SK-N-SH (cell line): ENCODE data around the gene SULT1A1. TPM values are rescaled to one million over a fixed set of nuclear protein-coding genes. Genes with fewer than 3 reads are reported as not detected.

Experiments
- CTCF ChIA-PET: fragments of 300-600, 350-600 bp; formaldehyde crosslinking; extraction: SDS; loops from one replicate; lab custom pipeline; 2021; lab: Yijun Ruan, JAX
- POLR2A ChIA-PET: fragments of 350-600 bp; sonication (Branson Sonifier 250); formaldehyde crosslinking; extraction: SDS; loops from one replicate; lab custom pipeline; 2020; ENCODE audit warnings: antibody characterized with exemption, inconsistent platforms; lab: Yijun Ruan, JAX
- DNase-seq: peaks from one replicate; pipeline ENCODE4 v3.0.0; 2012
- H2AFZ ChIP-seq: fragments of 200-600 bp; sonication (generic); 2 replicates; pipeline ENCODE4 v1.8.1; 2016; ENCODE audit warnings: antibody characterized with exemption, mild to moderate bottlenecking, low read depth
- H3F3A ChIP-seq: fragments of 200-600 bp; sonication (generic); replicated peaks from 2 replicates; pipeline ENCODE3; 2016; ENCODE audit warnings: antibody characterized with exemption, mild to moderate bottlenecking; ENCODE audit not compliant: insufficient read depth
- H3K27ac ChIP-seq, 2 experiments: fragments of 200-500 bp in 1 of 2; fragments of 200-600 bp in 1 of 2; sonication (Bioruptor generic) in 1 of 2; sonication (generic), shearing (Covaris generic) in 1 of 2; 2 replicates each; pipeline versions ENCODE4 v1.5.1 to v1.6.1; 2014 to 2016; ENCODE audit warnings: low read depth in 2 of 2, inconsistent platforms in 1 of 2, low read length in 1 of 2, mild to moderate bottlenecking in 1 of 2, mixed read lengths in 1 of 2
- H3K27me3 ChIP-seq: fragments of 200-600 bp; sonication (generic), shearing (Covaris generic); 2 replicates; pipeline ENCODE4 v1.6.1; 2016; ENCODE audit warnings: mixed run types; ENCODE audit not compliant: insufficient read depth
- H3K36me3 ChIP-seq, 2 experiments: fragments of 200-500 bp in 1 of 2; fragments of 200-600 bp in 1 of 2; sonication (Bioruptor generic) in 1 of 2; sonication (generic) in 1 of 2; replicated peaks in 1 of 2; 2 replicates each; pipeline versions ENCODE3 to v1.5.1; 2014 to 2016; ENCODE audit warnings: low read length in 1 of 2, mild to moderate bottlenecking in 1 of 2; ENCODE audit not compliant: insufficient read depth in 2 of 2, control insufficient read depth in 1 of 2
- H3K4me1 ChIP-seq, 2 experiments: fragments of 200-500 bp in 1 of 2; fragments of 200-600 bp in 1 of 2; sonication (Bioruptor generic) in 1 of 2; sonication (generic), shearing (Covaris generic) in 1 of 2; 2 replicates each; pipeline versions ENCODE4 v1.5.1 to v1.6.1; 2014 to 2016; ENCODE audit warnings: low read depth in 1 of 2, low read length in 1 of 2, mixed run types in 1 of 2; ENCODE audit not compliant: insufficient read depth in 2 of 2, control insufficient read depth in 1 of 2
- H3K4me2 ChIP-seq: fragments of 200-600 bp; sonication (generic), shearing (Covaris generic); 2 replicates; pipeline ENCODE4 v1.6.1; 2017; ENCODE audit warnings: mixed run types
- H3K4me3 ChIP-seq, 2 experiments: fragments of 200-500 bp in 1 of 2; fragments of 200-600 bp in 1 of 2; sonication (Bioruptor generic) in 1 of 2; sonication (generic), shearing (Covaris generic) in 1 of 2; 2 replicates each; pipeline versions ENCODE4 v1.5.1 to v1.8.1; 2014 to 2016; ENCODE audit warnings: low read depth in 2 of 2, inconsistent platforms in 1 of 2, low read length in 1 of 2, mild to moderate bottlenecking in 1 of 2, mixed read lengths in 1 of 2, moderate library complexity in 1 of 2
- H3K79me2 ChIP-seq: fragments of 200-600 bp; sonication (generic); 2 replicates; pipeline ENCODE4 v1.8.1; 2017; ENCODE audit warnings: mild to moderate bottlenecking; ENCODE audit not compliant: insufficient read depth
- H3K9ac ChIP-seq: fragments of 200-600 bp; sonication (generic); 2 replicates; pipeline ENCODE4 v1.6.1; 2017; ENCODE audit warnings: mixed run types
- H3K9me2 ChIP-seq: fragments of 200-600 bp; sonication (generic); 2 replicates; pipeline ENCODE4 v1.6.1; 2017; ENCODE audit warnings: mixed run types
- H3K9me3 ChIP-seq: fragments of 200-600 bp; sonication (generic); 2 replicates; pipeline ENCODE4 v1.6.1; 2017; ENCODE audit warnings: mixed run types, mild to moderate bottlenecking, moderate library complexity
- H4K20me1 ChIP-seq: fragments of 200-600 bp; sonication (generic); 2 replicates; pipeline ENCODE4 v1.6.1; 2017; ENCODE audit warnings: mild to moderate bottlenecking, mixed run types; ENCODE audit not compliant: insufficient read depth
- EP300 ChIP-seq, 2 experiments: IDR thresholded peaks; 2 replicates each; pipeline versions ENCODE4 v1.4.0 to v1.6.1; 2012; ENCODE audit warnings: borderline replicate concordance in 1 of 2, low read depth in 1 of 2, low read length in 1 of 2
- FOSL2 ChIP-seq: IDR thresholded peaks from 2 replicates; pipeline ENCODE4 v1.4.0; 2012; ENCODE audit warnings: low read depth, mild to moderate bottlenecking, moderate library complexity, borderline replicate concordance
- GABPA ChIP-seq: IDR thresholded peaks from 2 replicates; pipeline ENCODE4 v1.4.0; 2012; ENCODE audit warnings: low read depth, mild to moderate bottlenecking
- MEF2A ChIP-seq: IDR thresholded peaks from 2 replicates; pipeline ENCODE4 v1.4.0; 2012; ENCODE audit warnings: low read depth, borderline replicate concordance
- MXI1 ChIP-seq: IDR thresholded peaks from 2 replicates; pipeline ENCODE4 v1.6.1; 2012; ENCODE audit warnings: mild to moderate bottlenecking, low read depth, low read length, improper control_type of control experiment
- NRF1 ChIP-seq: IDR thresholded peaks from 2 replicates; pipeline ENCODE4 v1.6.1; 2012; ENCODE audit warnings: low read depth, mild to moderate bottlenecking, low read length
- RCOR1 ChIP-seq: fragments of 150-350 bp; IDR thresholded peaks from 2 replicates; pipeline ENCODE4 v1.6.1; 2017; ENCODE audit warnings: antibody characterized with exemption, low read length
- RXRA ChIP-seq: IDR thresholded peaks from 2 replicates; pipeline ENCODE4 v1.4.0; 2012; ENCODE audit warnings: low read depth, mild to moderate bottlenecking, borderline replicate concordance
- SIN3A ChIP-seq: IDR thresholded peaks from 2 replicates; pipeline ENCODE4 v1.6.1; 2012; ENCODE audit warnings: low read depth, mild to moderate bottlenecking, low read length, moderate library complexity, borderline replicate concordance
- TAF1 ChIP-seq: IDR thresholded peaks from 2 replicates; pipeline ENCODE4 v1.6.1; 2012; ENCODE audit warnings: low read depth, mild to moderate bottlenecking, low read length, moderate library complexity, borderline replicate concordance
- TCF12 ChIP-seq: IDR thresholded peaks from 2 replicates; pipeline ENCODE4 v1.4.0; 2012
- WGBS: methylation state at CpG from one replicate; pipeline ENCODE4 v1.1.6; 2017; ENCODE audit warnings: low lambda C conversion rate; 5-methylcytosine and 5-hydroxymethylcytosine counted together
- polyA plus RNA-seq, 3 experiments: library from polyadenylated mRNA; depleted of rRNA; stranded (reverse); fragments of >200 nt; gene quantifications; 2 replicates each; pipeline ENCODE4 v1.2.3, GENCODE V29; 2012
- TF ChIP-seq, protein P1 (sequence below): IDR thresholded peaks from 2 replicates; pipeline ENCODE4 v1.4.0; 2012; ENCODE audit warnings: low read depth, borderline replicate concordance
- TF ChIP-seq, protein P2 (sequence below): IDR thresholded peaks from 2 replicates; pipeline ENCODE4 v1.4.0; 2012; ENCODE audit warnings: low read depth
- TF ChIP-seq, protein P3 (sequence below): IDR thresholded peaks from 2 replicates; pipeline ENCODE4 v1.6.1; 2012; ENCODE audit warnings: mild to moderate bottlenecking, low read depth, low read length, moderate library complexity
- TF ChIP-seq, protein P4 (sequence below): IDR thresholded peaks from 2 replicates; pipeline ENCODE4; 2012

Gene SULT1A1
- polyA plus RNA-seq, 1 of the 3 experiments (the other 2 are of a cell fraction): 0.13 TPM

DNA sequence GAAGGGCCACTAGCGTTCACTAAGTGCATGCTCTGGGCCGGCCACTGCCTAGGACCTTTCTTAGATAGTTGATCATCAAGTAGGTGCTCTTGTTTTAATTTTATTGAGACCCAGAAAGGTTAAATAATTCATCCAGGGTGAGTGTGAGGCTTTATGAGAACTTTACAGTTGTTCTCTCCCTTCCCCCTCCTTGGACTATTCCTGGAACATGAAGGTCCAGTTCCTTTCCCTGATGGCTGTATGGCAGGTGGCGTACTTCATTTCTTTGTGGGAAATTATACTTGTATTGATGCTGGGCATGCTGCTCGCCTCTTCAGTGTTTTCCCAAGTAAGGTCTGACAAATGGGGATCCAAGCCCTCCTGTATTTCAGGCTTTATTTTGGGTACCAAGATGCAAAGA is 47.6 kb downstream of the SULT1A1 start (continued):
- no peak for TF ChIP-seq FOSL2
- TF ChIP-seq, protein P1, sequence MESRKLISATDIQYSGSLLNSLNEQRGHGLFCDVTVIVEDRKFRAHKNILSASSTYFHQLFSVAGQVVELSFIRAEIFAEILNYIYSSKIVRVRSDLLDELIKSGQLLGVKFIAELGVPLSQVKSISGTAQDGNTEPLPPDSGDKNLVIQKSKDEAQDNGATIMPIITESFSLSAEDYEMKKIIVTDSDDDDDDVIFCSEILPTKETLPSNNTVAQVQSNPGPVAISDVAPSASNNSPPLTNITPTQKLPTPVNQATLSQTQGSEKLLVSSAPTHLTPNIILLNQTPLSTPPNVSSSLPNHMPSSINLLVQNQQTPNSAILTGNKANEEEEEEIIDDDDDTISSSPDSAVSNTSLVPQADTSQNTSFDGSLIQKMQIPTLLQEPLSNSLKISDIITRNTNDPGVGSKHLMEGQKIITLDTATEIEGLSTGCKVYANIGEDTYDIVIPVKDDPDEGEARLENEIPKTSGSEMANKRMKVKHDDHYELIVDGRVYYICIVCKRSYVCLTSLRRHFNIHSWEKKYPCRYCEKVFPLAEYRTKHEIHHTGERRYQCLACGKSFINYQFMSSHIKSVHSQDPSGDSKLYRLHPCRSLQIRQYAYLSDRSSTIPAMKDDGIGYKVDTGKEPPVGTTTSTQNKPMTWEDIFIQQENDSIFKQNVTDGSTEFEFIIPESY: no peak
- TF ChIP-seq, all 33 proteins: peak for 0

DNA sequence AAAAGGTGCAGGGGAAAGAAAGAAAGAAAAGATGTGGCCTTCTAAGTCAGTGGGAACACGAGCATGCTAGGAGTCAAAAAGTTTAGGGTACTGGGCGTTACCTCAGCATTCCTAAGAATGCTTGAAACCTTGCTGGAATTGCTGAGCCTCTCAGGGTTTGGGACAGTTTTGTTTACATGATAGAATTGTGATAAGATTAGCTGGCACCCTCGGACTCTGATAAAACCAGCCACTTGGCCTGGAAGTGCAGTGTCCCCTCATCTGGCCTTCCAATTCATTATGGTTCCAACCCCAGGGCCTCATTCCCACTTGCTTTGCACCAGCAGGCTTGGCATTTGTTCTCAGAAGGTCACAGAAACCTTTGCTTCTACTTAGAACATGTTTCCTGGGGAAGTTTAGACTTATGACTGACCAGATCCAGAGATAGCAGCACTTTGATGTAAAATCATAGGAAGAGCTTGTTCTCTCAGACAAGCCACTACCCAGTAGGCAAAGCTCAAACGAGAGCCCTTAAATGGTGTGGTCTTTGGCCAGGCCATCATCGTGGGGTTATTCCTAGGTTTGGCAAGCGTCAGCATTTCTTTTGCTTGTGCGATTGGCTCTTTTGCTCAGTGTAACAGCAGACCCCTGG is 48.2 kb downstream of the SULT1A1 start:
- CTCF ChIA-PET: no interaction called here

DNA sequence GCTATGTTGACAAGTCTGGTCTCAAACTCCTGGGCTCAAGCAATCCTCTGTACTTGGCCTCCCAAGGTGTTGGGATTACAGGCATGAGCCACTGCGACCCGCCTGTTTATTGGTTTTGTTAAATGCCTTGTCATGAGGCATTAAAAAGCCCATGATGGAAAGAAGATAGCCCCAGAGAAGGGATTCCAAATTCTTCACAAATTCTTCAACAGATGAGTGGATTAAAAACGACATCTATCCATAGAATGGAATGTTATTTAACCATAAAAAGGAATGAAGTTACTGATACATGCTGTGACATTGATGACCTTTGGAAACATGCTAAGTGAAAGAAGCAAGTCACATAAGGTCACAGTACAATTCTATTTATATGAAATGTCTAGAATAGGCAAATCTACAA is 51.4 kb downstream of the SULT1A1 start:
- no peak overlapping the region for H3K4me3 ChIP-seq
- H3K79me2 ChIP-seq: peaks cover 13% of the 10 kb centered on the region
- H3K27me3 ChIP-seq: no peaks in the 10 kb centered on the region
- H3K9me2 ChIP-seq: no peaks in the 10 kb centered on the region
- no peak overlapping the region for H2AFZ ChIP-seq
- no peaks in the 10 kb centered on the region for H3F3A ChIP-seq
- H3K27ac ChIP-seq: no peak overlapping the region
- H3K4me2 ChIP-seq: no peak overlapping the region
- ChIA-PET POLR2A (no interaction called here), CTCF (no interaction called here)
- H3K9ac ChIP-seq: no peak overlapping the region
- DNase-seq: no peak
- no peaks in the 10 kb centered on the region for H3K9me3 ChIP-seq
- WGBS: 66% methylated on average over 3 of the region's 3 CpGs
- no peaks in the 10 kb centered on the region for H4K20me1 ChIP-seq
- peaks cover 0 to 6% of the 10 kb centered on the region in 2 experiments for H3K36me3 ChIP-seq
- peaks cover 0 to 6% of the 10 kb centered on the region in 2 experiments; a peak in 2 of 4 replicates for H3K4me1 ChIP-seq
- TF ChIP-seq RCOR1 (no peak), NRF1 (no peak), RXRA (no peak), TCF12 (no peak), TAF1 (no peak), MXI1 (no peak)
- TF ChIP-seq, protein P2, sequence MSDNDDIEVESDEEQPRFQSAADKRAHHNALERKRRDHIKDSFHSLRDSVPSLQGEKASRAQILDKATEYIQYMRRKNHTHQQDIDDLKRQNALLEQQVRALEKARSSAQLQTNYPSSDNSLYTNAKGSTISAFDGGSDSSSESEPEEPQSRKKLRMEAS: no peak
- TF ChIP-seq, protein P3, sequence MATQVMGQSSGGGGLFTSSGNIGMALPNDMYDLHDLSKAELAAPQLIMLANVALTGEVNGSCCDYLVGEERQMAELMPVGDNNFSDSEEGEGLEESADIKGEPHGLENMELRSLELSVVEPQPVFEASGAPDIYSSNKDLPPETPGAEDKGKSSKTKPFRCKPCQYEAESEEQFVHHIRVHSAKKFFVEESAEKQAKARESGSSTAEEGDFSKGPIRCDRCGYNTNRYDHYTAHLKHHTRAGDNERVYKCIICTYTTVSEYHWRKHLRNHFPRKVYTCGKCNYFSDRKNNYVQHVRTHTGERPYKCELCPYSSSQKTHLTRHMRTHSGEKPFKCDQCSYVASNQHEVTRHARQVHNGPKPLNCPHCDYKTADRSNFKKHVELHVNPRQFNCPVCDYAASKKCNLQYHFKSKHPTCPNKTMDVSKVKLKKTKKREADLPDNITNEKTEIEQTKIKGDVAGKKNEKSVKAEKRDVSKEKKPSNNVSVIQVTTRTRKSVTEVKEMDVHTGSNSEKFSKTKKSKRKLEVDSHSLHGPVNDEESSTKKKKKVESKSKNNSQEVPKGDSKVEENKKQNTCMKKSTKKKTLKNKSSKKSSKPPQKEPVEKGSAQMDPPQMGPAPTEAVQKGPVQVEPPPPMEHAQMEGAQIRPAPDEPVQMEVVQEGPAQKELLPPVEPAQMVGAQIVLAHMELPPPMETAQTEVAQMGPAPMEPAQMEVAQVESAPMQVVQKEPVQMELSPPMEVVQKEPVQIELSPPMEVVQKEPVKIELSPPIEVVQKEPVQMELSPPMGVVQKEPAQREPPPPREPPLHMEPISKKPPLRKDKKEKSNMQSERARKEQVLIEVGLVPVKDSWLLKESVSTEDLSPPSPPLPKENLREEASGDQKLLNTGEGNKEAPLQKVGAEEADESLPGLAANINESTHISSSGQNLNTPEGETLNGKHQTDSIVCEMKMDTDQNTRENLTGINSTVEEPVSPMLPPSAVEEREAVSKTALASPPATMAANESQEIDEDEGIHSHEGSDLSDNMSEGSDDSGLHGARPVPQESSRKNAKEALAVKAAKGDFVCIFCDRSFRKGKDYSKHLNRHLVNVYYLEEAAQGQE: no peak
- TF ChIP-seq, protein P4, sequence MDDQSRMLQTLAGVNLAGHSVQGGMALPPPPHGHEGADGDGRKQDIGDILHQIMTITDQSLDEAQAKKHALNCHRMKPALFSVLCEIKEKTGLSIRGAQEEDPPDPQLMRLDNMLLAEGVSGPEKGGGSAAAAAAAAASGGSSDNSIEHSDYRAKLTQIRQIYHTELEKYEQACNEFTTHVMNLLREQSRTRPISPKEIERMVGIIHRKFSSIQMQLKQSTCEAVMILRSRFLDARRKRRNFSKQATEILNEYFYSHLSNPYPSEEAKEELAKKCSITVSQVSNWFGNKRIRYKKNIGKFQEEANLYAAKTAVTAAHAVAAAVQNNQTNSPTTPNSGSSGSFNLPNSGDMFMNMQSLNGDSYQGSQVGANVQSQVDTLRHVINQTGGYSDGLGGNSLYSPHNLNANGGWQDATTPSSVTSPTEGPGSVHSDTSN: no peak

More for the DNA sequence above, 48.2 kb downstream of the SULT1A1 start:
- TF ChIP-seq, protein P1: no peak
- no peak for TF ChIP-seq GABPA
- TF ChIP-seq RXRA: no peak
- no peak for TF ChIP-seq SIN3A
- no peak for TF ChIP-seq MEF2A
- TF ChIP-seq EP300 (IDR thresholded peaks at IDR 0.05; ENCODE audit: borderline replicate concordance in 1 of 2, low read depth in 1 of 2, low read length in 1 of 2): no peak
- Histone ChIP-seq H3K9me2 (no peaks in the 10 kb centered on the region), H2AFZ (no peak overlapping the region), H3K4me2 (no peak overlapping the region), H3K4me1 (peaks cover 0 to 3% of the 10 kb centered on the region in 2 experiments; a peak in 1 of 4 replicates), H3K27me3 (no peaks in the 10 kb centered on the region), H3K36me3 (peaks cover 0 to 6% of the 10 kb centered on the region in 2 experiments), H3K9me3 (no peaks in the 10 kb centered on the region), H3K9ac (no peak overlapping the region), H3K4me3 (no peak overlapping the region), H3K79me2 (0 out of 2 replicates have a peak, but pooled peaks cover 3% of the 10 kb centered on the region), H3K27ac (no peak overlapping the region), H3F3A (no peaks in the 10 kb centered on the region), H4K20me1 (no peaks in the 10 kb centered on the region)
- POLR2A ChIA-PET: no interaction called here
- no peak for DNase-seq
- 86% methylated on average over 6 of the region's 7 CpGs for WGBS
